Kidney glomerular epithelial cell (primary cell): ENCODE data around the gene EPHA1.
A peak's percentile ranks its signal among the peaks of the same experiment; 100 is the strongest.

ENCODE experiments used
- DNase-seq: peaks from one replicate; lab custom pipeline; 2025; lab: John Stamatoyannopoulos, UW

EPHA1 gene

GRCh38 chr7:143346018-143346417, 62.6 kb downstream of the EPHA1 start:
- DNase-seq, result no peak

DNA sequence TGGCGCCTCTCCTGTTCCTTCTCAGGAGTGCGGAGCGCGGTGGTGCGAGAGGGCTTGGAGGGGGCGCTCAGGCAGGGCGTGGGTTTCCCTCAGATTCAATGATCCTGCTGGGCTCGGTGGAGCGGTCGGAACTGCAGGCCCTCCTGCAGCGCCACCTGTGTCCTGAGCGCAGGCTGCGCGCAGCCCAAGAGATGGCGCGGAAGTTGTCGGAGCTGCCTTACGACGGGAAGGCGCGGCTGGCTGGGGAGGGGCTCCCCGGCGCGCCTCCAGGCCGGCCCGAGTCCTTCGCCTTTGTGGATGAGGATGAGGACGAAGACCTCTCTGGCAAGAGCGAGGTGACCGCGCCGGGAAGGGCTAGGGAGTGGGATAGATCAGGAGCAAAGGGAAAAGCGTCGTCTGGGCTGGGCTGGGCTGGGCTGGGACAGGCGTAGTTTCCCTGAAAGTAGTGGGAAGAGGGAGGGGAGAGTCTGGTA, 63.2 kb downstream of the EPHA1 start:
- peak; percentile 23 for DNase-seq

DNA sequence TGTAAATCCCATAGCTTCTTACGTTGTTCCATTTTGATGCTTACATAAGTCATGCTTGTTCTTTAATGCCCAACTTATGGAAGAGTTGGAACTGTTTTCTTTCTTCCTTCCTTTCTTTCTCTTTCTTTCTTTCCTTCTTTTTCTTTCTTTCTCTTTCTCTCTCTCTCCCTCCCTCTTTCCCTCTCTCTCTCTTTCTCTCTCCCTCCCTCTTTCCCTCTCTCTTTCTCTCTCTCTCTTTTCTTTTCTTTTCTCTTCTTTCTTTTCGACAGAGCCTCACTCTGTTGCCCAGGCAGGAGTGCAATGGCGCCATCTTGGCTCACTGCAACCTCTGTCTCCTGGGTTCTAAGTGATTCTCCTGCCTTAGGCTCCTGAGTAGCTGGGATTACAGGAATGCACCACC, 65.1 kb downstream of the EPHA1 start:
- DNase-seq, result no peak

DNA sequence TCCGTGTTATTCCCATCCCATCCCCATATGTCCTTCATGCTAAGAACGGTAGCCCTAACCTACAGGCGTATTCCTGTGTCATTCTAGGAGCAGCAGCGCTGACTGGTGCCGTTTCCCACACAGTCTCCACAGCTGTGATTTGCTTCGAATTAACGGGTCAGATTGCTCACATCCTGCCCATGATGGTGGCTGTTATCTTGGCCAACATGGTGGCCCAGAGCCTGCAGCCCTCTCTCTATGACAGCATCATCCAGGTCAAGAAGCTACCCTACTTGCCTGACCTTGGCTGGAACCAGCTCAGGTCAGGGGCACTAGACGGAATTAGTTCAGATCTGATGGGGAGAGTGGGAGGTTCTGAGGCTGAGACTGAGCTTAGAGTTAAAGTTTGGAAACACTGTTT, 66.8 kb downstream of the EPHA1 start:
- DNase-seq, result no peak
